GM12801 (cell line): ENCODE data around the gene PREX1.

Experiments used
- TF ChIP-seq, protein P1 (sequence below): IDR thresholded peaks from one replicate; pipeline ENCODE4 v1.5.1; 2011; ENCODE audit warnings: control low read depth; ENCODE audit not compliant: insufficient read length; ENCODE audit errors: extremely low read depth

PREX1 gene

DNA sequence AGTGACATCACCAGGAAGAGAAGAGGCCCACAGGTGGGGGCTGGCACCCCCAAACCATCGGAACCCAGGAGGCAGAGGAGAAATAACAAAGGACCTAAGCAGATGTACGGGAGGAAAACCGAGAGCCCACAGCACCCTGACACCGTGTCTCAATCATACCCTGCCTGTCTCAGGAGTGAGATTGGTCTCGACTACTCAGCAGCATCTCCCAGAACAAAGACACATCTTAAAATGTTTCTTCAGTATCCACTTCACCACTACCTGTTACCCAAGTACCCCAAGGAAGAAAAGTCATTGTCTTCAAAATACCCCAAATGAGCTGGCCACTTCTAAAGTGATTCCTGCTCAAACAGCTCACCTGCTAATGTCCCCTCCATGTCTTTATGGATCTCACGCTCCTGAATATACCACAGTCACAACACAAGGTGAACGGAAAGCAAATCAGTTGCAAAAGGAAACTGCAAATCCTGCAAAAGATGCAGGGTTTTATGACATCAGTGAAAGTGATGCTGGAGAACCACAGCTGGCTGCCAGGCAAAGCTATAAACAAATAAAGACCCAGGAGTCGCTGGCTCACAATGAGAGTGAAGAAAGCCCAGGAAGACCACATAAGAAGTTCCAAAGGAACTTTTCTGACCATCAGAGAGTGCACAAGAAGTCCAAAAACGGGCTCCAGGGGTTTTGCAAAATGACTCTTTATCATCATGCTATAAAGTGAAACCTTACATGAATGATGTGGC, 44.1 kb downstream of the PREX1 start:
- TF ChIP-seq, protein P1, sequence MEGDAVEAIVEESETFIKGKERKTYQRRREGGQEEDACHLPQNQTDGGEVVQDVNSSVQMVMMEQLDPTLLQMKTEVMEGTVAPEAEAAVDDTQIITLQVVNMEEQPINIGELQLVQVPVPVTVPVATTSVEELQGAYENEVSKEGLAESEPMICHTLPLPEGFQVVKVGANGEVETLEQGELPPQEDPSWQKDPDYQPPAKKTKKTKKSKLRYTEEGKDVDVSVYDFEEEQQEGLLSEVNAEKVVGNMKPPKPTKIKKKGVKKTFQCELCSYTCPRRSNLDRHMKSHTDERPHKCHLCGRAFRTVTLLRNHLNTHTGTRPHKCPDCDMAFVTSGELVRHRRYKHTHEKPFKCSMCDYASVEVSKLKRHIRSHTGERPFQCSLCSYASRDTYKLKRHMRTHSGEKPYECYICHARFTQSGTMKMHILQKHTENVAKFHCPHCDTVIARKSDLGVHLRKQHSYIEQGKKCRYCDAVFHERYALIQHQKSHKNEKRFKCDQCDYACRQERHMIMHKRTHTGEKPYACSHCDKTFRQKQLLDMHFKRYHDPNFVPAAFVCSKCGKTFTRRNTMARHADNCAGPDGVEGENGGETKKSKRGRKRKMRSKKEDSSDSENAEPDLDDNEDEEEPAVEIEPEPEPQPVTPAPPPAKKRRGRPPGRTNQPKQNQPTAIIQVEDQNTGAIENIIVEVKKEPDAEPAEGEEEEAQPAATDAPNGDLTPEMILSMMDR: no peak

GRCh38 chr20:48782901-48783308, 44.9 kb downstream of the PREX1 start:
- TF ChIP-seq, protein P1: no peak

- TF ChIP-seq, protein P1: no peak
These were observed 45.7 kb downstream of the PREX1 start for GRCh38 chr20:48782053-48782452.

- TF ChIP-seq, protein P1: no peak
These were observed 46.2 kb downstream of the PREX1 start for GRCh38 chr20:48781634-48782033.

- TF ChIP-seq, protein P1: no peak
These were observed 48.4 kb downstream of the PREX1 start for GRCh38 chr20:48779435-48779834.

DNA sequence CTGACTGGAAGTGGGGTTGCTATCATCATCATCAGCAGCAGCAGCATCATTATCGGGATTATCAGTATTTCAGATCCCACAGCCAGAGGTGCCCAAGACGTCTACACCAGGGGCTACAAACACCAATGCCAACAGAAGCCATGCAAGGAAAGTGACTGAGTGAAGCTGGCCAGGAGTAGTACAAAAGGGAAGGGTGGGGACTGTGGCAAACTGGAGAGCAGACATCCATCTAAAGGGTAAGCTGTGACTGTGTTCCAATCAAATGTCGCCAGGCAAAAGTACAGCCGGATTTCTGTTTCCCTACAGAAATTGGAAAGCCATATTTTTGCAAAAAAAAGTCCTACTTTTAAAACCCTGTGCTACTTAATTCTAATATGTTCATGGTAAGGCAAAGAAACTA, 50.0 kb downstream of the PREX1 start:
- TF ChIP-seq, protein P1: no peak

- TF ChIP-seq, protein P1: no peak
These were observed 50.8 kb downstream of the PREX1 start for GRCh38 chr20:48777005-48777404.

DNA sequence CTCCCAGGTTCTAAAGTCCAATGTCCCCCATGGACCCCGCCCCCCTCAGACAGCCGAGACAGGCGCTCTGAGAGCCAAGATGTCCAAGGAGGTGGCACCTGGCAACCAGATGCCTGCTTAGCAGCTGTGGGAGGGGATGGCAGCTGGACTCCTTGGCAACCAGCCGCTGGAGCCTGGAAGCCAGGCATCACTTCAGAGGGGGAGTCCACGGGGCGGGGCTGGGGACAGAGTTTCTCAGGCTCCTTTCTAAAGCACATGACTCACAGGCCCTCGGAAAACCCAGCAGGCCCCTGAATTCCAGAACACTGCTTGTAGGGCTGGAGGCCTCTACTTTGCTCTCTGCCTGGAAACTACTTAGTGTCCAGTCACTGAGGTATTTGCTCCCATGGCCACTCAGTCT, 51.5 kb downstream of the PREX1 start:
- TF ChIP-seq, protein P1: no peak
